AG04449 (cell line): Measurements from ENCODE around the gene NAA35.
A peak's percentile ranks its signal among the peaks of the same experiment; 100 is the strongest.

Source experiments
- CTCF ChIA-PET: fragments of 350-600 bp; formaldehyde crosslinking; extraction: SDS; loops from one replicate; lab custom pipeline; 2021; ENCODE audit warnings: antibody characterized with exemption; lab: Yijun Ruan, JAX
- POLR2A ChIA-PET: fragments of 400-600, 350-600 bp; formaldehyde crosslinking; extraction: SDS; loops from one replicate; lab custom pipeline; 2020; ENCODE audit warnings: antibody characterized with exemption, inconsistent platforms; lab: Yijun Ruan, JAX
- DNase-seq: peaks from one replicate; pipeline ENCODE4 v3.0.0-alpha.2; 2010; ENCODE audit warnings: low read depth, low spot score
- H3K4me3 ChIP-seq: 2 replicates; pipeline ENCODE4 v1.5.1; 2011; ENCODE audit warnings: low read depth, mild to moderate bottlenecking, control low read depth, low read length
- TF ChIP-seq, protein P1 (sequence below): IDR thresholded peaks from one replicate; pipeline ENCODE4 v1.5.1; 2011; ENCODE audit warnings: mild to moderate bottlenecking, moderate library complexity, low read length, control low read depth, inconsistent platforms; ENCODE audit not compliant: insufficient read depth; ENCODE audit errors: missing control alignments

The NAA35 gene

DNA sequence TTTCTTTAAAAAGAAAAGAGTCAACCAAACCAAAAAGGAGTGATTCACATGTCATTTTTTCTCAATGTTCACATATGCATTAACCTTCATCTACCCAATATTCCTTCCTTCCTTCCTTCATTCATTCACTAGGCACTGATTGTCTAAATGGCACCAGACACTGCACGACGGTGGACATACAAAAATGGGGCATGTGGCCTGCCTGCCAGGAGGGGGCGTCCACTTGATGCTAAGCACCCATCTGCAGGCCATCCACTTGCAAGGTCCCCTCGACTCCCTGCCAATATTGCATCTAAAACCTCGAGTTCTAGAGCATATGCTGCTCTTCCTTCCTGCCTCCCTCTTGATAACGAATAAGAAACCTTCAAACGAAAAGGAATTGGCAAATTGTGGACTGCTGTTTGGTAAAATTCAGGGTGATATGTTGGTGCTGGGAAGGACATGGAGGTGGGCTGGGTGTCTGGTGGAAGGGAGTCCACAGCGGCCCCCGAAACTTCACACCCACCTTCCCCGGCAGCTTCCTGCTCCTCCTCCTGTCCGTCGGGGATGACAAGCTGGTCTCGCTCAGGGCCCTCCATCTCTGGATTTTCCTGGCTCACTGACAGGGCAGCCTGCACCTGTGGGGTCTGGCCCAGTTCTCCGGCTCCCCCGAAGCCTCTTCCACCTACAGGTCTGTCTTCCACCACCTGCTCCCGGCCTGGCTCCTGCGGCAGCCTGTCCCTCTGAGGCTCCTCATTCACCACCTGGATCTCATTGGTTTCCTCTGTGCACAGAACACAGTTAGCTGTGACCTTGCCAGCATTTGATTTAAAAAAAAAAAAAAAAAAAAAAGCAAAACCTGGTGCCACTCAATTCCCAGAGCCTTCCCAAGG is 94.2 kb downstream of the NAA35 start:
- TF ChIP-seq, protein P1, sequence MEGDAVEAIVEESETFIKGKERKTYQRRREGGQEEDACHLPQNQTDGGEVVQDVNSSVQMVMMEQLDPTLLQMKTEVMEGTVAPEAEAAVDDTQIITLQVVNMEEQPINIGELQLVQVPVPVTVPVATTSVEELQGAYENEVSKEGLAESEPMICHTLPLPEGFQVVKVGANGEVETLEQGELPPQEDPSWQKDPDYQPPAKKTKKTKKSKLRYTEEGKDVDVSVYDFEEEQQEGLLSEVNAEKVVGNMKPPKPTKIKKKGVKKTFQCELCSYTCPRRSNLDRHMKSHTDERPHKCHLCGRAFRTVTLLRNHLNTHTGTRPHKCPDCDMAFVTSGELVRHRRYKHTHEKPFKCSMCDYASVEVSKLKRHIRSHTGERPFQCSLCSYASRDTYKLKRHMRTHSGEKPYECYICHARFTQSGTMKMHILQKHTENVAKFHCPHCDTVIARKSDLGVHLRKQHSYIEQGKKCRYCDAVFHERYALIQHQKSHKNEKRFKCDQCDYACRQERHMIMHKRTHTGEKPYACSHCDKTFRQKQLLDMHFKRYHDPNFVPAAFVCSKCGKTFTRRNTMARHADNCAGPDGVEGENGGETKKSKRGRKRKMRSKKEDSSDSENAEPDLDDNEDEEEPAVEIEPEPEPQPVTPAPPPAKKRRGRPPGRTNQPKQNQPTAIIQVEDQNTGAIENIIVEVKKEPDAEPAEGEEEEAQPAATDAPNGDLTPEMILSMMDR, result peak; percentile 63
- H3K4me3 ChIP-seq, result no peak overlapping the region
- ChIA-PET CTCF (interaction anchor here (0.6 to 1.0 kb wide), 3 partner anchors 60 to 205 kb away, joined by 3 read pairs; no protein-coding TSS in a partner anchor), POLR2A (no interaction called here)
- DNase-seq, result no peak

DNA sequence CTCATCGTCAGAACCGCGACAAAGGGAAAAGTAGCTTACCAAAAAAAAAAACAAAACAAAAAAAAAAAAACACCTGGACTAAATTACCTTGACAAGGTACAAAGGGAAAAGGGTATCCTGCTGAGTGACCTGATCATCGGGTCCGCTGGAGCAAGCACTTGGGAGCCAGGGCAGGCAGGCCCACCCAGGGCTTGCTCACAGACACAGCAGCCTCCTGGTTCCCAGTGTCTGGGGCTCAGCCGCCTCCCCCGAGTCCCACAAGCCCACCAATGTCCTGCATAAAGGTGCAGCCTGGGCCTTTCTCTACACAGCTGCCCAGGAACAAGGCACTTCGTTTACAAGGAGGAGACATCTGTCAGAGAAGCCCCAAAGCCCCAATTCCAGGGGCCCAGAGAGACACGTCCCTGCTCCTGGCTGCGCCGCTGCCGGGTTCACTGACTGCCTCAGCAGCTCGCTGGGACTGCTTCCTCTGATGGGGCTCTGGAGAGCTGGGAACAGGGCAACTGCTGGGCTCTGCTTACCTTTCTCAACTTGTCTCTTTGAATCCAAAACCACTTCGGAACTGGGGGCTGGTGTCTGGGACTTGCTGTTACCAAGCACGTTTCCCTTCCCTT is 95.0 kb downstream of the NAA35 start:
- H3K4me3 ChIP-seq, result no peak overlapping the region
- ChIA-PET CTCF (interaction anchor here (0.6 to 1.0 kb wide), 3 partner anchors 60 to 204 kb away, joined by 3 read pairs; no protein-coding TSS in a partner anchor), POLR2A (no interaction called here)
- TF ChIP-seq, protein P1, result no peak
- DNase-seq, result no peak

DNA sequence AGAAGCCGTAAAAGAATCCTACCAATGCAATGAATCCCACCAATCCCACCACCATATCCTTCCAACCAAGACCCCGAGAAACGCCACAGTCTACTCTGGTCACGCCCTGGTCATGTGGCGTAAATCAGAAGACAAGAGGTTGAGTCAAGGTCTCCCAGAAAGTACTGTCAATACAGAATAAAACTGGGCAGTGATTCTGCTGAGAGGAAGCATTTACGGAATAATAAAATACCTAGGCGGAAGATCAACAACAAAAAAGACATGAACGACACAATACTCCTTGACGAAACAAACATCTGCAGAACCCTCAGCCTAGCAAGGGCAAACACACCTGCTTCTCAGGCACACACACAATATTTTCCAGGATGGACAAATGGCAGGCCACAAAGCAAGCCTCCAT is 95.6 kb downstream of the NAA35 start:
- ChIA-PET POLR2A (no interaction called here), CTCF (no interaction called here)
- no peak overlapping the region for H3K4me3 ChIP-seq
- DNase-seq, result no peak
- TF ChIP-seq, protein P1, result no peak

DNA sequence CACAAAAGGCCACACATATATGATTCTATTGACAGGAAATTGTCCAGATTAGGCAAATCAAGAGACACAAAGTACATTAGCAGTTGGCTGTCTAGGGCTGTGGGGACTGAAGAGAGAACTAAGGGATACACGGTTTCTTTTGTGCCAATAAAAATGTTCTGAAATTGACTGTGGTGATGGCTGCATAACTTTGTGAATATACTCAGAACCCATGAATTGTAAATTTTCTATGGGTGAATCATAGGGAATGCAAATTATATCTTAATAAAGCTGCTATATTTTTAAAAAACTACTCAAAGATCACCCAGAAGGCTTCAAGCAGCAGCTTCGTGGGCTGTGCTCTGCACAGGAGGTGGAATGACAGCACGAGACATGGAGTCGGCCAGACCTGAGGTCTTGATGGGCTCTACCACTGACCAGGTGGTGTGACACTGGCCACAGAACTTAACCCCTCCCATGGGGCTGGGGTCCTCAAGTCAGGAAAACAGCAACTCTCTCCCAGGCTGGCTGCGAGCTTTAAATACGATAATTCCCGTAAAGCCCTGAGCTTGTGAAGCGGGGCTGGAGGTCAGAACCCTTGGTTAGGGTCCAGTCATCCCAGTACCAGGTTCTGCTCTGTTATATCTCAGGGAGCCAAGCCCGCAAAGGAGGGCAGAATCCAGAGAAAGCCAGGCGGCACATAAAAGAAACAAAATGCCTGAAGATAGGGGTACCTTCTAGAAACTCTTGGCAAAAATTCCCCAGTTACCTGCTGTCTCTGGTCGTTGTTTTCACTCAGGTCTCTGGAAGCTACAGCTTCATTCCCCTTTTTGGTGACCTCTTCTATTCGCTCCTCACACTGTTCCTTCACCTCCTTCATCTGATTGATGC is 99.3 kb downstream of the NAA35 start:
- no peak overlapping the region for H3K4me3 ChIP-seq
- DNase-seq, result peak; percentile 10
- TF ChIP-seq, protein P1, result no peak
- ChIA-PET CTCF (no interaction called here), POLR2A (no interaction called here)

DNA sequence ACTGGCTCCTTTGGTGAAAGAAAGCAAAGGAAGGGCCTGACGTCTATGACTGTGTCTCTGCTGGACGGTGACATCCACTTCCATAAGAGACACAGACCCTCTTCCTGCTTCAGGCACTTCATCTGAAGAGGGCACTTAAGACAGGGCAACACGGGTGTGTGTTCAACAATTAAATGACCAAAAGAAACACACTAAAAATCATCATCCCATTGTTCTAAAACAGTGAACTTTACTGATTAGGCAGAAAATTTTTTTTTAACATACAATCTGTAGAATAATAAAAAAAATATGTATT is 99.9 kb downstream of the NAA35 start:
- TF ChIP-seq, protein P1, result no peak
- H3K4me3 ChIP-seq, result no peak overlapping the region
- CTCF ChIA-PET, result interaction anchor here (1.4 kb wide), 1 partner anchor 14 kb away, joined by 3 read pairs; no protein-coding TSS in a partner anchor
- POLR2A ChIA-PET, result no interaction called here
- no peak for DNase-seq
